Measurements from ENCODE around the gene SPRTN.

Gene SPRTN

GRCh38 chr1:231376101-231376500, 38.0 kb downstream of the SPRTN start:
- no peak for DNase-seq (ENCODE audit: low read depth in 1 of 2, low spot score in 1 of 2)

DNA sequence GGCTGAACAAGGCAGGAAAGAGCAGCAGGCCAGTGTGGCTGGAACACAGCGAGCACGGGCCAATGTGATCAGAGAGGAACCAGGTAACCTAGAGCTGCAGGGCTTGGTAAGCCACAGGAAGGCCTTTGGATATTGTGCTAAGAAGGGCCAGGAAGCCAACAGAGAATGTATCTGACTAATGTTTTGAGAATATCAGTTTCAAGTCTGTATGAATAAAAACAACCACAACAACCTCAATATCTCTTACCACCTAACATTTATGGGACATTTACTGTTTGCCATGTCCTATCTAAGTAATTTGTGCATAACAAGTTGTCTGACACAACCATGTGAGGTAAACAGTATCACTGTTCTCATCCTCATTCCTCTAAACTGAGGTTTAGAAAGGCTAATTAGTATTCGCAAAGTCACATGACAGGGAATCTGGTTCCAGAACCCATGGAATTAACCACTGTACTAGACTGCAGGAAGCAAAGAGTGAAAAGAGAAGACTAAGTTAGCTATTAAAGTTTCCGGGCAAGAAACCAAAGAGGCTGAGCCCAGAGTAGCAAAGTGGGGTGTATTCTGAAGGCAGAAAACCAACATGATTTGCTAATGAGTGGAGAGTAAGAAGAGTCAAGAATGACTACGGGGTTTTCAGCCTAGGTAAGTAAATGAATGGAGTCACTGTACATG, 38.9 kb downstream of the SPRTN start:
- DNase-seq (ENCODE audit: low read depth in 1 of 2, low spot score in 1 of 2), result no peak

GRCh38 chr1:231381729-231382128, 43.6 kb downstream of the SPRTN start:
- DNase-seq (ENCODE audit: low read depth in 1 of 2, low spot score in 1 of 2), result no peak

GRCh38 chr1:231382426-231382825, 44.3 kb downstream of the SPRTN start:
- no peak for DNase-seq (ENCODE audit: low read depth in 1 of 2, low spot score in 1 of 2)

- no peak for DNase-seq (ENCODE audit: low read depth in 1 of 2, low spot score in 1 of 2)
These were observed 45.2 kb downstream of the SPRTN start for GRCh38 chr1:231383159-231383860.

DNA sequence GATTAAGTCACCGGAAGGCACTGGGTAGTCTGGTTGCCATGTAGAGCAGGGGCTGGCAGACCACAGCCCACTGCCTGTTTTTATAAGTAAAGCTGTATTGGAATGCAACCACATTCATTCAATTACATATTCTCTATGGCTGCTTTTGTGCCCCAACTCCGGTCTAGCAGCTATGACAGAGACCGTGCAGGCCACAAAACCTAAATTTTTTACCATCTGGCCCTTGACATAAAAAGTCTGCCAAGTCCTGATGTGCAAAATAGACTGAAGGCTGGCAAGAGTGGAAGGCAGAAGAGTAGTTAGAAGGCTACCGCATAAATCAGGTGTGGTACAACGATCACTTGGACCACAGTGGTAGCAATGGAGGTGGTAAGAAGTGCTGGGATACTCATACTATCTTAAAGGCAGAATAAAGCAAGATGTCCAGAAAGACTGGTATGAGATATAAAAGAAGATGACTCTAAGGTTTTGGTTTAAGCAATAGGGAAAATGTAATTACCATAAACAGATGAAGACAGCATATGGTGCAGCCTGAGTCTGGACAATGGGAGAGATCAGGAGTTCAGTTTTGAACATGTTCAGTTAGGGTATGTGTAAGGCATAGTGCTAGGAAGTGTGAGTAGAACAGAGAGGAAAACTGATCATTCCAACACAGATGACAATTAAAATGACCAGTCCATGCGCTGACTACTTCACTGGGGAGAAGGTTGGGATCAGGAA, 46.8 kb downstream of the SPRTN start:
- no peak for DNase-seq (ENCODE audit: low read depth in 1 of 2, low spot score in 1 of 2)

- no peak for DNase-seq (ENCODE audit: low read depth in 1 of 2, low spot score in 1 of 2)
These were observed 47.3 kb downstream of the SPRTN start for GRCh38 chr1:231385416-231385748.

DNA sequence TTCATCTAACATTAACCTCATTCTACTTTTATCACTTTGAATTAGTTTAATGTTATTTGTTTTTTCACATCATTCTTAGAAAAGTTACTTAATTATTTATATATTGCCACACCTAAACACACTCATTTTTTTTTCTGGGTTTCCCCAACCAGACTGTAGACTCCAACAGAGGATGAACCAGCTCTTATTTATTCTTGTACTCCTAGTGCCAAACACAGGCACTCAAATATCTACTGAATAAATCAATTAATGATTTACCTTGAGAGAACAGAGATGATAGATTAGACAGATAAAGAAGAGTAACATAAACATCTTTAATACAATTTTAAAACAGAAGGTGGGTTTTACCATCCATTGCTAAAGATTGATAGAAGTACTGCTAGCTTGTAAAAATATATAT, 48.4 kb downstream of the SPRTN start:
- no peak for DNase-seq (ENCODE audit: low read depth in 1 of 2, low spot score in 1 of 2)

DNA sequence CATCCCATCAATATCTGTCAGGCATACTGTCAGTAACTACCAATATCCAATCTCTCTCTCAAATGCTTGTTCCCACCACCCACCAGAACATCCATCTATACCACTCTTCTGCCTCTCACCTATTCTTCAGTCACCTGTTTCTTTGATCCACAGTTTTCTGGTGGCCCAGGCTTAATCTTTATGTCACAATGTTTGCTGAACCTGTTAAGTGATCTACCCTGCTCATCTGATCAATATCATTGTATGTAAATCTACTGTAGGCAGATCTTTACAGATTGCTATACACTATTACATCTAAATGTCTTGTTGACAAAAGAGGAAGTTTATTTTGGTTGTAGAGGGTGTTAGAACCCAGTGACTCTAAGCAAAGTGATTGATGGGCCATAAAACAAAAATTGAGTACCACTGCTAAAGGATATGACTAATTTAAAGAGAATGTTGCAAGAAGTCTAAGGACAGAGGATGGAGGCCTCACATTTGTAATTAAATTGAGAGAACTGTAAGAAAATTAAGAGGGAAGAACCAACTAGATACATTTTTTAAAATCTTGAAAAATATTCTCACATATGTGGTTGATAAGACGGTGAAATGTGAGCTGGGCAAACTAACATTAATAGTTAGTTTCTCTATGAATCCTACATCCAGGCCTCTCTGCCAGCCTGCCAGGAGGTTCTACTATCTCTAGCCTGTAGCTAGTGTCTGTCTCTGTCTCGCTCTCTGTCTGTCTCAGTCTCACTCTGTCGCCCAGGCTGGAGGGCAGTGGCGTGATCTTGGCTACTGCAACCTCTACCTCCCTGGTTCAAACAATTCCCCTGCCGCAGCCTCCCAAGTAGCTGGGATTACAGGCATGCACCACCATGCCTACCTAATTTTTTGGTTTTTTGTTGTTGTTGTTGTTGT, 49.9 kb downstream of the SPRTN start:
- DNase-seq (ENCODE audit: low read depth in 1 of 2, low spot score in 1 of 2), result no peak

DNA sequence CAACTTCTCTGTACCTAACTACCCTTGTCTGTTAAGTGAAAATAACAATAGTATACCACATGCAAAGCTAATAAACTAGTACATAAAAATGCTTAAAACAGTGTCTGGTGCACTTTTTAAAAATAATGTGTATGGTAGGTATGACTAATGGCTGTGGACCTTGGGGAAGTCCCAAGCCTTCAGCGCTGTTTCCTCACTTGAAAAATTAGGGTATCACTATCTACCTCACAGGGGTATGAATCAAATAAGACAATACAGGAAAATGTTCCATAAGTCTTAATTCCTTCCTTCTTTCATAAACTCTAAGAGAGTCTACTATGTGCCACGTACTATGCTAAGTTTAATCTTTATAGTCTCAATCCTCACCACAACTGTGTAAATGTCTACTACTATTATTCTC, 52.0 kb downstream of the SPRTN start:
- peak in 1 of 2 donors; percentile 13 for DNase-seq (ENCODE audit: low read depth in 1 of 2, low spot score in 1 of 2)

DNA sequence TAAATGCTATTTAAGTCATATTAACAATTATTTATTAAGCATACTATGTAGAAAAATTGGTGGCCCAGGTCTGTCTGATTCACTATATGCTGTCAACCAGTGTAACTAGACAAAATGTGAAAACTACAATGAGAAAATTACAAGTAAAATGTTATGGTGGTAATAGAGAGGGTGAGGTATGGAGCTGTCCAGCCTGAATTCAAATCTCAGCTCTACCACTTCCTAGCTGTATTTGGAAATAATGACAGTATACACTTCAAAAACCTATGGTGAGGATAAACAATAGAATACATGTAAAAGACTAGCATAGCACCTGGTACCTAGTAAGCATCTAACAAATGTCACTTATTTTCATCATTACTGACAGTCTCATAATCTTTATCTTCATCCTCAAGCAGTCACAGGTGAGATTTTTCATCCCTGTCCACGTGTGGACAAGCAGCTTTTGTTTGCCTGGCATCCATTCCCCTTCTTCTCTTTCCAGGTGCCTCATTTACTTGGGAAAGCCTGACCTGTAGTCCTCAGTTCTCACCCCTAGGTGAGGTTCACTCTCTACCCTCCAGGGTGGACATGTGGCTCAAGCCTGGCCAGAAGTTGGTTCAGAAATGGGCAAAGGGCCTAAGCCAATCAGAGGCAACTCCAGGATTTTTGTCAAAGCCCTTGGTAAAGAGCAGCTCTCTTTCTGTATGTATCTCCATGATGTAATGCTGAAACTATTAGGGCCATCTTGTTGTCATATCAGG, 54.5 kb downstream of the SPRTN start:
- no peak for DNase-seq (ENCODE audit: low read depth in 1 of 2, low spot score in 1 of 2)

DNA sequence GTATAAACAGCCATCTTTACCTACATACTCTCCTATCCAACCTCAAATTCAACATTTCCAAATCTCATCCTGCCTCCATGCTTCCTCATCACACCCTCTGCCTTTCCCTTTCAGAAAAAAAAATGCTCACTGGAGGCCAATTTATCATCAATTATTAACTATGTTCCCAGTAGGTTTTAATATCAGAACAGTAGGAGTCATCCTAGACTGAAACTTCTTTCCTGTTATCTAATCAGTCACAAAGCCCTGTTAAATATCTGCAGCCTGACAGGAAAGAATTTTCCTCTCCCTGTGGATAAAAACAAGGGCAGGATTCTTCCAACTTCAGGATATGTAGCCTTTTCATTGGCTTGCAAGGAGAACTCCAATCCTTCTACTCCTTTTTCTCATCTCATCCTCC, 55.6 kb downstream of the SPRTN start:
- DNase-seq (ENCODE audit: low read depth in 1 of 2, low spot score in 1 of 2), result no peak

GRCh38 chr1:231395076-231395997, 57.2 kb downstream of the SPRTN start:
- no peak for DNase-seq (ENCODE audit: low read depth in 1 of 2, low spot score in 1 of 2)

DNA sequence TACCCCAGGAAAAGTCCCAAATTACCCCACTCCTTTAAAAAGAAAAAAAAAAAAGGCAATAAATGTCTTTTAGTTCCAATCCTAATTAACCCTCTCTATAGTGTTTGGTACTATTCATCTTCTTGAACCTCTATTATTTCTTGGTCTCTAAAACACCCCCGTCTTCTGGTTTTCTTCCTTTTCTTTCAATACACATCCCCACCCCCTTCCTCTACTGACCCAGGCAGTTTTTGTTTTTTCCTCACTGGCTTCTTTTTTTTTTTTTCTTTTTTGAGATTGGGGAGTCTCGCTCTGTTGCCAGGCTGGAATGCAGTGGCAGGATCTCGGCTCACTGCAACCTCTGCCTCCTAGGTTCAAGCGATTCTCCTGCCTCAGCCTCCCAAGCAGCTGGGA, 57.9 kb downstream of the SPRTN start:
- DNase-seq (ENCODE audit: low read depth in 1 of 2, low spot score in 1 of 2), result no peak

DNA sequence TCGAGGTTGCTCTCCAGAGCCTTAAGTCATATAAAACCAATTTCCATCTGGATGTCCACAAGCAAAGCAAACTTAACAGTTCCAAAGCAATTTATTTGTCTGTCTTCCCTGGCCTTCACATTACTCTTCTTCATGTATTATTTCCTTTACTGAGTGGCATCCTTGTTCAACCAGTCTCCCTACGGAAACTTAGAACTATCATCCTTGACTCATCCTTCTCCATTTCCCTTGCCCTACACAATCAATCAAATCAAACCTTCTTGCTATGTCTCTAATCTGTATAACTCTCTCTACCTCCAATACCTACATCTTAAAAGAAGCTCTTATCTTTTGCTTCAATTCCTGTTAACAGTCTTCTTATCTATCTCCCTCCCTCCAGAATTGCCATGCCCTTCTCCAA, 58.5 kb downstream of the SPRTN start:
- no peak for DNase-seq (ENCODE audit: low read depth in 1 of 2, low spot score in 1 of 2)

- DNase-seq (ENCODE audit: low read depth in 1 of 2, low spot score in 1 of 2), result no peak
These were observed 60.0 kb downstream of the SPRTN start for GRCh38 chr1:231397886-231398671.

GRCh38 chr1:231401478-231401877, 63.4 kb downstream of the SPRTN start:
- no peak for DNase-seq (ENCODE audit: low read depth in 1 of 2, low spot score in 1 of 2)

- no peak for DNase-seq (ENCODE audit: low read depth in 1 of 2, low spot score in 1 of 2)
These were observed 66.2 kb downstream of the SPRTN start for GRCh38 chr1:231404318-231404717.

All from activated CD4-positive, alpha-beta T cell treated with anti-CD3 and anti-CD28 coated beads, Interleukin-2, amount 50 U/mL, for 24 hours (primary cell).